HG03045 (cell line): ENCODE data around the gene SLC41A1.
"Not testable (repeated sequence)": the region's sequence is repeated elsewhere in the genome, so short reads cannot be mapped to it uniquely, and the experiment has no call there.

Experiments
- ATAC-seq: cut with Tn5 transposase; IDR thresholded peaks from one replicate; pipeline ENCODE4 v1.9.1; 2021; ENCODE audit warnings: mild to moderate bottlenecking, moderate library complexity; ENCODE audit not compliant: unreplicated experiment

The SLC41A1 gene

GRCh38 chr1:205823260-205823659 is 10.3 kb upstream of the SLC41A1 start:
- not testable (repeated sequence) for ATAC-seq

DNA sequence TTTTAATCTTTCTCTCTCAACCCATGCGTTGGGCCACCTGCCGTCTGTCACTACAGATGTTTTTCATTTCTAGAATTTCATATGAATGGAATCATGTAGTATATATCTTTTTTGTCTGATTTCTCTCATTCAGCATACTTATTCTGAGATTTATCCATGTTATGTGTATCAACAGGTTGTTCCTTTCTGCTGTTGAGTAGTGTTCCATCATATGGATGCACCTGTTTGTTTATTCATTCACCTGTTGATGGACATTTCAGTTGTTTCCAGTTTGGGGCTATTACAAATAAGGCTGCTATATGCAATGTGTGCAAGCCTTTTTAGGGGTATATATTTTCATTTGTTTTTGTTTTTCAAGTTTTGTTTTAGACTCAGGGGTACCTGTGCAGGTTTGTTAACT is 9.4 kb upstream of the SLC41A1 start:
- no peak for ATAC-seq

DNA sequence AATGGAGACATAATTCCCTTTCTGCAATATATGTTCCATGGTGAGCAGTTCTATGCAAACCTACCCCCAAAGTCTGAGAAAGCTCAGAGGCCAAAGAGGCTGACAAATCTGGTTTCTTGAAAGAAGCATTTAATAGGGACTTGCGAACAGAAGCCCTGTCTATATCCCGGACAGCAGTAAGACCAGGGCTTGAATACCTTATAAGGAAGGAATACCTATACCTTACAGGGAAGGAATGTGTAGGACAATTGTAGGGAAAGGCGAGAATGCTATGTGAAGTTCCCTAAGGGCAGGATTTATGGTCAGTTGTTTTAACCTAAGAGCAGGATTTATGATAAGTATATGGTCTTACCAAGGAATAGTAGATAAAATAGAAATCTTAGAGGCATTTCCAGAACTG is 5.0 kb upstream of the SLC41A1 start:
- ATAC-seq: no peak

DNA sequence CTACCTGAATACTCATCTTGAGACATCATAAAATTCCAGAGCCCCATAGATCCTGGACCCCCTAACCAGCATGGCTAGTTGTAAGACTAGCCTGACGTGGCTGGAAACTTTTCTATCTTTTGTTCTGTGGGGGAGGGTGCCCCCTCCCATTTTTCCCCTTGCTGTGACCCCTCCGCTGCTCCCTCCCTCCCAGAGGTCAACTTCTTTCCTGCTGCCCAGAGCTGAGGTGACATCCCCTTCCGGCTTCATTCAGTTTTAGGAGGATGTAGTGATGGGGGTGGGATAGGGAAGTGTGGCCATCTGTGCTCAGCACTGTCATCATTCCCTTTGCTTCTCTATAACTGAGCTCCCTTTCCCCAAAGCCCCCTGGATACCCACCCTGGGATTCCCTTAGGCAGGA is 4.4 kb upstream of the SLC41A1 start:
- no peak for ATAC-seq

GRCh38 chr1:205813755-205814058 is 709 bp upstream of the SLC41A1 start:
- no peak for ATAC-seq

DNA sequence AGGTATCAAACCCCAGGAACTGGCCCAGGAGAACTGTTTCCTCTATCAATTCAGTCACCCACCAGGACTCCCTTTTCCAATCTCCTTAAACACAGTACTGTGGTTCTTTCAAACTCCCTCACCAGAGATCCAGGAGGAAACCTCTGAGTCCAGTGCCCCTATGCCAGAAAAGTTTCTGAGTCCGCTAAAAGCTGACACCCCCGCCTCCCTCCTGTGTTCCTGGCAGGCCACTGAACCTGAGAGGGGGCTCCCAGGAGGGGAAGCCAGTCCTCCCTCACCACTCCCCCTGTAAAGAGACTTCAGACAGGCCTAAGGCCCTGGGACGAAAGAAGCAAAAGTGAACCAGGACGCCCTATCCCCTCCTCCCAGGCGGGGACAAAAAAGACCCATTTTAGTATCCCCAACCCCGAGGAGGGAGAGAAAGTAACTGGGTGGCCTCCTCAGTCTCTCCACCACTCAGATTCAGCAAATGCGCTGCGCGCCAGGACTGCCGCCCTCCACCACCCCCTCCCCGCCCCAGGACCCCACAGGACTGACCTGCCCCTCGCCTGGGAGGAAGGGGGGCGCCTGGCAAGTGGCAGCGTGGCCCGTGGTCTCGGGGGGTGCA is 624 bp downstream of the SLC41A1 start:
- no peak for ATAC-seq

GRCh38 chr1:205811660-205812059 is 1.3 kb downstream of the SLC41A1 start:
- ATAC-seq: no peak

GRCh38 chr1:205810448-205811157 is 2.4 kb downstream of the SLC41A1 start:
- ATAC-seq: no peak

GRCh38 chr1:205809942-205810345 is 3.1 kb downstream of the SLC41A1 start:
- ATAC-seq: no peak

- no peak for ATAC-seq
Observed at GRCh38 chr1:205809469-205809868, 3.5 kb downstream of the SLC41A1 start.

DNA sequence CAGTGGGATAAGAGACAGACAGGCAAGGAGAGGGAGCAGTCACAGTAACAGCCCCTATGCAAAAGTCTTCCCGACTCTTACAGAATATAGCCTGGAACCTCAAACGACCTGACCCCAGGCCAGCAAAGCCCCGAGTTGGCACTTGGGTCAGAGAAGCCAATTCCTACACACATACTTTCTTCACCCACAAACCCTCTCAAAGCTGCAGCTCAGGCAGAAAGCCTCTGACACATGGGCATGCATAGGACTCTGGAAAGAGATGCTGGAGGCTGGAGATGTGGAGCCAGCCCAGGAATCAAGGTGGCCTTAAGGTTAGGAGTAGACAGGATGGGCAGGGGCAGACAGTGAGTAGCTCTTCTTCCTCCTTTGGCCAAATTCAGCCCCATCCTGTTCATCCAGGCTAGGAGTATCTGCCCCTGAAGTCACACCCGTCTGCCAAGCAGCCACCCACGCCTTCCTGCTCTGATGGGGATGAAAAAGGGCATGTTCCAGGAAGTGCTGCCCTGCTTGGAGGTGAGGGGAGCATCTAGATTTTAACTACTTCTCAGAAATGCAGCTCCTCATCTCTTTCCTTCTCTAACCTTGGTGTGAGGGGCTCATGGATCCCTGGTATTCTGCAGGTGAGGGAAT is 7.8 kb downstream of the SLC41A1 start:
- ATAC-seq: no peak

DNA sequence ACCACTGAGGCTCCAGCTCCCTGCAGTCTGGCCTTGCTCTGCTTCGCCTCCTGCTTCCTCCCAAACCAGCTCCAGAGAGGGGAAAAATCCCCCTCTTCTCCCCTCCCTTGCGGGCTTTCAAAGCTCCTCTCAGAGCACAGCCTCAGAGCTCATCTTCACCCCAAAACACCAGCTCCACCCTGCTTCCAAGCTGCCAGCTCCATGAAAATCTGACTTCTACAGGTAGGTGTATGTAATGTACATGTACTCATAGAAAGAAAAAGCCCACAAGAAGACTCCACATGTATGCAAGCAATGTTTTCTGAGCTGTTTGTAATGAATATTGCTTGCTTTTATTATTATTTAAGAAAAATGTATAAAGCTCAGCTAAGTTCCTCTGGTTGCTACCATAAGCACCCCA is 8.4 kb downstream of the SLC41A1 start:
- no peak for ATAC-seq

- no peak for ATAC-seq
Observed at GRCh38 chr1:205803986-205804385, 9.0 kb downstream of the SLC41A1 start.

DNA sequence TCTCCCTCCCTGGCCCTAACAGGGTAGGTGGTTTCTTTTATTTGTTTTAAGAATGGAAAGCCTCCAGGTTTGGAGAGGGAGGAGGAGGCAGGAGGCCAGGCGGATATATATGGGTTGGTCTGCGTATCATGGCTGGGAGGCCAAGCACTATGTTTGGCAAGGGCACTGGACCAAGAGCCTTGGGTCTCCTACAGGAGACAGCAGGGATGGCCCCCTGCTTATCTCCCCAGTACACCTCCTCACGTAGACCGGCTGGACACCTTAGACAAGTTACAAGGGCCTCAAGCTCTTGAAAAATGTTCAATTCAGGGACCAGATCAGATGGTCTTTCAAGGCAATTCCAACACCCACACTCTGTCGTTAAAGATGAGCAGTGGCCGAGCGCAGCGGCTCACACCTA is 10.9 kb downstream of the SLC41A1 start:
- ATAC-seq: no peak

DNA sequence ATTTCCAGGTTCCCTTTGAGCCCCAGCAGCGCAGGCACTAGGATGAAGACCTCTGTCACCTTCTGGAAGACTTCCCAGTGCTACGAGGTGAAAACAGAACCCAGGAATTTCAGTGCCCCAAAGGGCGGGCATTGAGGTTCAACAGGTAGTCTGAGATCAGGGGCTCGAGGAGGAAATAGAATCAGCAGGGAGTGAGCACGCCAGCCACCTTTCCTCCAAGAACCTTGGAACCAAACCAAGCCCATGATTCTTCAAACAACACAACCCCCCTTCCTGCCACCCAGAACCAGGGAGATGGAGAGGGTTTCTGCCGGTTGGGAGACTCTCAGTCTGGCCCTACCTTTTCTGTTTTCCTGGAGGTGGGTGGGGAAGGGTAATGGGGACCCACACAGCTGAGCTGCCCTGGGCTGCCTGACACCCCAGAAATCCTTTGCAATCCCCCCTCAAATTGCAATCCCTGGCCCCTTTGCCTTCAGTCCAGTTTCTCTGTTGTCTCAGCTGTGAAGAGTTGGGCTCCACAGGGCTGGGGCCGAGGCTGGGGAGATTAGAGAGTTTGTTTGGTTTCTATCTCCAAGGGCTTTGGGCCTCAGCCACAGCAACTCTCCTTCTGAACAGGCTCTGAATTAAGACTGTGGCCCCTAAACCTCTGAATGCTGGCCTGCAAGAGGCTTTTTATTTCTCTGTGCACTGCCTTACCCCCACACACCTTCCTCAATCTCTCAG is 11.9 kb downstream of the SLC41A1 start:
- no peak for ATAC-seq

DNA sequence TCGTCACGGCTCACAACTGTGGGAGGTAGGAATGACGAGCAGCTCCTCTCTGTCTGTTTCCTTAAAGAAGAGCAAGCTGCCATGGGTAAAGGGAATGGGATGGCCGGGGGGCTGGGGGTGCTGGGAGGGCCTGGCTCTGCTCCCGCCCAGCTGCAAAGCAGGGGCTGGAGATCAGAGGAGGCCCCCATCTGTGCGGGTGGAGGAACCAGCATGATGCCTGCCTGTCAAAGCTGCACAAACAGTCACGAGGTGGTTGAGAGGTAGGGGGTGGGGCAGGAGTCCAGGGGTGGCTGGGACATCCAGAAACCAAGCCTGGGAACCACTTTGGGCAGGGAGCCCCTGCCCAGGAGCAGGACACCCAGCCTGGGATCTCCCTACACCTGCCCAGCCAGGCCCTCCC is 12.6 kb downstream of the SLC41A1 start:
- ATAC-seq: no peak

DNA sequence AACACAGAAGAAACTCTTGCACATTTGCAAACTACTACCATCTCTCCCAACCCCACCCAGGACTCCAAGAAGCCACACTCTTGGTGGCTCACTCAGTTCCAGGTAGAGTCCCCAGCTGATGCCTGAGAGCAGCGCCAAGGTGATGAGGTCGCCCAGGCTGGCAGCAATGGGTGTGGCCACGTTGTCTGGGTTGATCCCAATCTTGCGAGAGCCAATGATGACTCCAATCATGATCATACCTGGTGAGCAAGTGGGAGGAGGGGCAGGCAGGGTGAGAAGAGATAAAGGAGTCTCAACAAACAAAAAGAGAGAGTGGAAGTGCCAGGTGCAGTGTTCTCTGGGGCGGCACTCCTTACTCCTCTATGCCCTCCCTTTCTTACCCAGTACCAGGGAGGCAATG is 14.4 kb downstream of the SLC41A1 start:
- ATAC-seq: no peak

DNA sequence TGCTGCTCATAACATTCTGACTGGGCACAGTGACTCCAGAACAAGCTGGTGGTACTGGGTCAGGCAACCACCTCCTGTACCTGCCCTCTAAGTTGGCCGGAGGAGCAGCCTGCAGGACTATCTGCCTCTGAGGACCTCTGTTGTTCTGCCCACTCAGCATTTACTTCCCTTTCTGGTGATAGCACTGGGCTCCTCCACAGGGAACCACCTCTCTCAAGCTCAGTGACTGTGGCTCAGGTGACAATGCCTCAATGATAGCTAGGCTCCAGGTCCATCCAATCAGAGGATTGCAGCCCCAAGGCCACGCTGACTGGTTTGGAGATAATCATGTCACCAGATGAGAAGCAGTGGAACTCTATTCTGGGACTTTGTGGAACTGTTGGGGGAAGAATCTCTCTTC is 15.8 kb downstream of the SLC41A1 start:
- no peak for ATAC-seq

- no peak for ATAC-seq
Observed at GRCh38 chr1:205794011-205794730, 18.8 kb downstream of the SLC41A1 start.

GRCh38 chr1:205792961-205793673 is 19.9 kb downstream of the SLC41A1 start:
- ATAC-seq: no peak

DNA sequence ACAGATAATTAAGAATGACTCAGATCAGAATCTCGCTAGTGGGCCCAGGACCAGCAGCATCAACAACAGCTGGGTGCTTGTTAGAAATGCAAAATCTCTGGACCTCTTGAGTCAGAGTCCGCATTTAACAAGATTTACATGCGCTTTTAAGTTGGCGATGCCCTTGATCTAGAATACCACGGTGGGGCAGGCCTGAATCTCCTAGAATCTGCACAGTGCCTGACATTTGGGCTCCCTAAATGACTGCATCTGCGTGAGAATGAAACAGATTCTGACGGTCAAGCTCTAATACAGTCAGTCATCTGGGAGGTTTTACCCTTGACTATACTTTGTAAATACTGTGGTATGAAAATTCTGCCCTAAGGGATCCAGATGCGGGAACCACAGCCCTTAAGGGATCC is 20.5 kb downstream of the SLC41A1 start:
- ATAC-seq: no peak
